K562 (cell line): ENCODE measurements around the gene NDUFA13. TPM values are rescaled to one million over a fixed set of nuclear protein-coding genes. Genes with fewer than 3 reads are reported as not detected.
A peak's percentile ranks its signal among the peaks of the same experiment; 100 is the strongest.

ENCODE experiments used
- ARID3A ChIP-seq: IDR thresholded peaks from 2 replicates; pipeline ENCODE4 v1.6.1; 2012; ENCODE audit warnings: low read depth, low read length, improper control_type of control experiment, borderline replicate concordance
- BACH1 ChIP-seq: fragments of 200-800 bp; sonication (Bioruptor generic); IDR thresholded peaks from 2 replicates; pipeline ENCODE4 v1.6.1; 2016; ENCODE audit warnings: missing genetic modification characterization, missing compliant biosample characterization
- BHLHE40 ChIP-seq: IDR thresholded peaks from 2 replicates; pipeline ENCODE4 v1.6.1; 2011; ENCODE audit warnings: low read length, improper control_type of control experiment
- BRCA1 ChIP-seq, 2 experiments: fragments of 450-650 bp in 1 of 2; sonication (generic) in 1 of 2; formaldehyde crosslinking in 1 of 2; IDR thresholded peaks; 2 replicates each; pipeline versions ENCODE4 v1.5.0 to v1.6.1; 2017 to 2020; ENCODE audit warnings: mild to moderate bottlenecking in 1 of 2, missing genetic modification reagents in 1 of 2
- BRD9 ChIP-seq: fragments of 450-650 bp; IDR thresholded peaks from 2 replicates; pipeline ENCODE4 v1.6.1; 2018; ENCODE audit warnings: low read depth; ENCODE audit not compliant: partially characterized antibody
- CBFA2T3 ChIP-seq: fragments of 450-650 bp; IDR thresholded peaks from 2 replicates; pipeline ENCODE4 v1.6.1; 2017
- DEAF1 ChIP-seq: fragments of 450-650 bp; formaldehyde crosslinking; IDR thresholded peaks from 2 replicates; pipeline ENCODE4 v1.4.0; 2020; ENCODE audit warnings: mild to moderate bottlenecking, moderate library complexity
- DIDO1 ChIP-seq: fragments of 450-650 bp; IDR thresholded peaks from 2 replicates; pipeline ENCODE4 v1.6.1; 2016; ENCODE audit warnings: low read depth, missing biosample characterization, missing genetic modification characterization
- EWSR1 ChIP-seq: fragments of 450-650 bp; IDR thresholded peaks from 2 replicates; pipeline ENCODE4 v1.6.1; 2018; ENCODE audit warnings: borderline replicate concordance, mild to moderate bottlenecking, low read depth, moderate library complexity; ENCODE audit not compliant: partially characterized antibody
- GTF2F1 ChIP-seq: IDR thresholded peaks from 2 replicates; pipeline ENCODE4 v1.6.1; 2011; ENCODE audit warnings: low read depth, low read length, improper control_type of control experiment
- MAX ChIP-seq: sonication (generic); formaldehyde crosslinking; IDR thresholded peaks from 2 replicates; pipeline ENCODE4 v1.9.0; 2022; ENCODE audit warnings: mild to moderate bottlenecking, missing genetic modification reagents
- MEF2A ChIP-seq: IDR thresholded peaks from 2 replicates; pipeline ENCODE4 v1.6.1; 2011; ENCODE audit warnings: low read depth, mild to moderate bottlenecking, low read length, moderate library complexity; ENCODE audit not compliant: control insufficient read depth
- MTF1 ChIP-seq: fragments of 250-450 bp; sonication (Bioruptor Pico); IDR thresholded peaks from 2 replicates; pipeline ENCODE4 v1.9.0; 2021; ENCODE audit warnings: moderate library complexity, mild to moderate bottlenecking, inconsistent platforms, borderline replicate concordance
- PML ChIP-seq: IDR thresholded peaks from 2 replicates; pipeline ENCODE4 v1.6.1; 2012; ENCODE audit warnings: low read length, inconsistent platforms
- POLR2H ChIP-seq: IDR thresholded peaks from 2 replicates; pipeline ENCODE4 v1.6.1; 2016; ENCODE audit warnings: missing genetic modification characterization, low read depth, mild to moderate bottlenecking, control low read depth, missing compliant biosample characterization, moderate library complexity
- PTRF ChIP-seq: fragments of 450-650 bp; IDR thresholded peaks from 2 replicates; pipeline ENCODE4 v1.6.1; 2016; ENCODE audit warnings: mild to moderate bottlenecking, missing genetic modification characterization, missing compliant biosample characterization
- SMARCA4 ChIP-seq: fragments of 450-650 bp; IDR thresholded peaks from 2 replicates; pipeline ENCODE4 v1.6.1; 2016
- ZFX ChIP-seq: sonication (generic); formaldehyde crosslinking; IDR thresholded peaks from 2 replicates; pipeline ENCODE4 v1.8.0; 2022; ENCODE audit warnings: mild to moderate bottlenecking, missing genetic modification reagents, moderate library complexity
- ZNF232 ChIP-seq: sonication (generic); formaldehyde crosslinking; IDR thresholded peaks from 2 replicates; pipeline ENCODE4 v1.8.0; 2022; ENCODE audit warnings: mild to moderate bottlenecking, missing genetic modification reagents
- polyA plus RNA-seq, 8 experiments: library from polyadenylated mRNA; depleted of rRNA in 4 of 8; stranded (reverse) in 5 of 8; unstranded in 3 of 8; fragments of >200 nt; fragmentation: Nextera tagmentation in 2 of 8; fragmentation: Illumina TruSeq in 1 of 8; extraction: Ambion mirVana in 2 of 8; extraction: Trizol in 1 of 8; gene quantifications; 2 replicates each; pipeline versions ENCODE4 v1.2.1 to v1.2.3, GENCODE V29; 2011 to 2014; ENCODE audit warnings: inconsistent platforms in 1 of 8, missing spikeins in 1 of 8
- total RNA-seq, 7 experiments: library from RNA; depleted of rRNA in 6 of 7; stranded (reverse); fragments of >200 nt in 6 of 7; fragmentation: Illumina TruSeq in 2 of 7; extraction: Trizol in 2 of 7; gene quantifications; 2 replicates each; pipeline versions ENCODE4 v1.2.1 to v1.2.3, GENCODE V29; 2011 to 2021; ENCODE audit warnings: low replicate concordance in 1 of 7

NDUFA13 gene
- total and polyA plus RNA-seq, 9 of the 15 experiments (the other 6 are each of a cell fraction or from before 2014, with no cell fraction given), result 146 to 596 (median 429) TPM

- TF ChIP-seq DEAF1 (no peak), POLR2H (tag) (peak; percentile 50; the same call in 1 of the 2 replicates), MEF2A (no peak), BACH1 (tag) (0 out of 2 replicates have a peak, but pooled peaks have one; percentile 28), SMARCA4 (0 out of 2 replicates have a peak, but pooled peaks have one; percentile 38), BRCA1 (IDR thresholded peaks at IDR 0.05) (no peak), BRCA1 (CRISPR knock-in tag; IDR thresholded peaks at IDR 0.05) (no peak), DIDO1 (no peak), PML (0 out of 2 replicates have a peak, but pooled peaks have one; percentile 26), EWSR1 (no peak), ZFX (CRISPR knock-in tag) (no peak), GTF2F1 (no peak), ARID3A (peak; percentile 63), CBFA2T3 (peak; percentile 17; the same call in 1 of the 2 replicates), BRD9 (no peak), PTRF (tag) (no peak), MAX (CRISPR knock-in tag) (no peak), MTF1 (CRISPR knock-in tag) (no peak), ZNF232 (no peak), BHLHE40 (peak; percentile 59)
These were observed 27.8 kb upstream of the NDUFA13 start (continued) for GRCh38 chr19:19487950-19488874.
